Measurements from ENCODE around the gene MAP2.

- TF ChIP-seq CTCF (IDR thresholded peaks at IDR 0.05; ENCODE audit: low read depth, low read length, missing input control) (no peak), GABPA (IDR thresholded peaks at IDR 0.05 in 1 of 2, conservative IDR thresholded peaks at IDR 0.05 in 1 of 2) (no peak)
These were observed 35.5 kb downstream of the MAP2 start for GRCh38 chr2:209459359-209459758.

All from liver (tissue), 3 donors.